ENCODE results near the gene CDC73.
"Not testable (repeated sequence)": the region's sequence is repeated elsewhere in the genome, so short reads cannot be mapped to it uniquely, and the experiment has no call there.

The CDC73 gene

GRCh38 chr1:193284219-193284618 is 162.4 kb downstream of the CDC73 start:
- DNase-seq (ENCODE audit: low read depth, low spot score) = no peak

- DNase-seq (ENCODE audit: low read depth, low spot score) = no peak
Measured at GRCh38 chr1:193285641-193286040, 163.8 kb downstream of the CDC73 start.

GRCh38 chr1:193288548-193289080 is 166.8 kb downstream of the CDC73 start:
- DNase-seq (ENCODE audit: low read depth, low spot score) = not testable (repeated sequence)

GRCh38 chr1:193293726-193294125 is 171.9 kb downstream of the CDC73 start:
- DNase-seq (ENCODE audit: low read depth, low spot score) = no peak

- DNase-seq (ENCODE audit: low read depth, low spot score) = no peak
Measured at GRCh38 chr1:193299038-193299437, 177.2 kb downstream of the CDC73 start.

- no peak for DNase-seq (ENCODE audit: low read depth, low spot score)
Measured at GRCh38 chr1:193301746-193302145, 179.9 kb downstream of the CDC73 start.

- no peak for DNase-seq (ENCODE audit: low read depth, low spot score)
Measured at GRCh38 chr1:193303849-193304248, 182.0 kb downstream of the CDC73 start.

All from smooth muscle cell of the brain vasculature (primary cell).